ACC112 (cell line): ENCODE results near the gene GALNT1.
"Not testable (repeated sequence)": the region's sequence is repeated elsewhere in the genome, so short reads cannot be mapped to it uniquely, and the experiment has no call there.

ENCODE experiments used
- H2AFZ ChIP-seq: fragments of 200-600 bp; sonication (generic); one replicate; pipeline ENCODE4 v1.6.0; 2017; ENCODE audit warnings: antibody characterized with exemption, low read length; ENCODE audit not compliant: unreplicated experiment
- H3K27ac ChIP-seq: fragments of 200-600 bp; sonication (generic); 2 replicates; pipeline ENCODE4 v1.5.1; 2014; ENCODE audit warnings: low read depth, mild to moderate bottlenecking, antibody characterized with exemption, low read length, moderate library complexity
- H3K27me3 ChIP-seq: fragments of 200-600 bp; sonication (generic); 2 replicates; pipeline ENCODE4 v1.6.1; 2014; ENCODE audit warnings: mild to moderate bottlenecking, antibody characterized with exemption, low read length, moderate library complexity, mixed read lengths; ENCODE audit not compliant: insufficient read depth
- H3K36me3 ChIP-seq: fragments of 200-600 bp; sonication (generic); 2 replicates; pipeline ENCODE4 v1.6.1; 2016; ENCODE audit warnings: mild to moderate bottlenecking, antibody characterized with exemption, low read length, moderate library complexity, mixed read lengths; ENCODE audit not compliant: insufficient read depth
- H3K4me1 ChIP-seq: fragments of 200-600 bp; sonication (generic); one replicate; pipeline ENCODE4 v1.6.1; 2016; ENCODE audit warnings: low read length, mixed read lengths; ENCODE audit not compliant: insufficient read depth, unreplicated experiment, control insufficient read depth
- H3K4me3 ChIP-seq: fragments of 200-600 bp; sonication (generic); 2 replicates; pipeline ENCODE4 v1.5.1; 2014; ENCODE audit warnings: mild to moderate bottlenecking, low read depth, low read length
- H3K79me2 ChIP-seq: fragments of 200-600 bp; sonication (generic); one replicate; pipeline ENCODE4 v1.6.0; 2016; ENCODE audit warnings: low read length; ENCODE audit not compliant: control insufficient read depth, unreplicated experiment, insufficient read depth

The GALNT1 gene

GRCh38 chr18:35570182-35570581, 11.4 kb upstream of the GALNT1 start:
- H3K79me2 ChIP-seq, result no peaks in the 10 kb centered on the region
- no peak overlapping the region for H3K4me3 ChIP-seq
- H3K27ac ChIP-seq, result no peak overlapping the region
- H3K4me1 ChIP-seq, result no peaks in the 10 kb centered on the region
- H3K36me3 ChIP-seq, result no peaks in the 10 kb centered on the region
- no peaks in the 10 kb centered on the region for H3K27me3 ChIP-seq
- no peak overlapping the region for H2AFZ ChIP-seq

GRCh38 chr18:35571138-35571537, 10.4 kb upstream of the GALNT1 start:
- no peaks in the 10 kb centered on the region for H3K36me3 ChIP-seq
- no peaks in the 10 kb centered on the region for H3K4me1 ChIP-seq
- no peak overlapping the region for H3K4me3 ChIP-seq
- no peaks in the 10 kb centered on the region for H3K79me2 ChIP-seq
- H2AFZ ChIP-seq, result no peak overlapping the region
- H3K27ac ChIP-seq, result no peak overlapping the region
- no peaks in the 10 kb centered on the region for H3K27me3 ChIP-seq

- no peak overlapping the region for H3K4me3 ChIP-seq
- no peaks in the 10 kb centered on the region for H3K4me1 ChIP-seq
- H3K27me3 ChIP-seq, result no peaks in the 10 kb centered on the region
- H3K36me3 ChIP-seq, result no peaks in the 10 kb centered on the region
- H3K79me2 ChIP-seq, result no peaks in the 10 kb centered on the region
- no peak overlapping the region for H2AFZ ChIP-seq
- H3K27ac ChIP-seq, result no peak overlapping the region
These were observed 8.9 kb upstream of the GALNT1 start for GRCh38 chr18:35572644-35573043.

GRCh38 chr18:35573531-35573930, 8.0 kb upstream of the GALNT1 start:
- H3K79me2 ChIP-seq, result no peaks in the 10 kb centered on the region
- H3K27ac ChIP-seq, result no peak overlapping the region
- no peaks in the 10 kb centered on the region for H3K36me3 ChIP-seq
- no peak overlapping the region for H3K4me3 ChIP-seq
- no peaks in the 10 kb centered on the region for H3K4me1 ChIP-seq
- H3K27me3 ChIP-seq, result no peaks in the 10 kb centered on the region
- H2AFZ ChIP-seq, result no peak overlapping the region

- not testable (repeated sequence) for H3K36me3 ChIP-seq, H3K79me2 ChIP-seq, H3K4me3 ChIP-seq, H3K27ac ChIP-seq, H2AFZ ChIP-seq, H3K4me1 ChIP-seq, H3K27me3 ChIP-seq
These were observed 5.2 kb upstream of the GALNT1 start for GRCh38 chr18:35576240-35576845.

- H3K4me1 ChIP-seq, result no peaks in the 10 kb centered on the region
- no peak overlapping the region for H2AFZ ChIP-seq
- no peaks in the 10 kb centered on the region for H3K36me3 ChIP-seq
- H3K27ac ChIP-seq, result no peak overlapping the region
- peaks cover 5% of the 10 kb centered on the region for H3K79me2 ChIP-seq
- no peak overlapping the region for H3K4me3 ChIP-seq
- no peaks in the 10 kb centered on the region for H3K27me3 ChIP-seq
These were observed 4.3 kb upstream of the GALNT1 start for GRCh38 chr18:35577045-35577848.

GRCh38 chr18:35578481-35578880, 3.1 kb upstream of the GALNT1 start:
- Histone ChIP-seq H2AFZ (no peak overlapping the region), H3K27me3 (no peaks in the 10 kb centered on the region), H3K27ac (no peak overlapping the region), H3K79me2 (peaks cover 18% of the 10 kb centered on the region), H3K4me3 (no peak overlapping the region), H3K4me1 (peaks cover 9% of the 10 kb centered on the region), H3K36me3 (no peaks in the 10 kb centered on the region)

GRCh38 chr18:35578936-35579335, 2.6 kb upstream of the GALNT1 start:
- peaks cover 20% of the 10 kb centered on the region for H3K79me2 ChIP-seq
- no peak overlapping the region for H2AFZ ChIP-seq
- no peaks in the 10 kb centered on the region for H3K36me3 ChIP-seq
- no peak overlapping the region for H3K27ac ChIP-seq
- no peak overlapping the region for H3K4me3 ChIP-seq
- no peaks in the 10 kb centered on the region for H3K27me3 ChIP-seq
- peaks cover 11% of the 10 kb centered on the region for H3K4me1 ChIP-seq

- H2AFZ ChIP-seq, result peak overlapping the region; percentile 96
- H3K4me1 ChIP-seq, result peaks cover 11% of the 10 kb centered on the region
- no peaks in the 10 kb centered on the region for H3K27me3 ChIP-seq
- peaks cover 40% of the 10 kb centered on the region for H3K79me2 ChIP-seq
- H3K36me3 ChIP-seq, result peaks cover 10% of the 10 kb centered on the region
- peak overlapping the region; percentile 59 for H3K27ac ChIP-seq
- H3K4me3 ChIP-seq, result peak overlapping the region; percentile 87
These were observed 620 bp upstream of the GALNT1 start for GRCh38 chr18:35580701-35581539.

GRCh38 chr18:35581898-35582641, 530 bp downstream of the GALNT1 start:
- H3K79me2 ChIP-seq, result peaks cover 50% of the 10 kb centered on the region
- H2AFZ ChIP-seq, result peak overlapping the region; percentile 92

More at GRCh38 chr18:35581898-35582641, 530 bp downstream of the GALNT1 start:
- peaks cover 11% of the 10 kb centered on the region for H3K4me1 ChIP-seq
- no peaks in the 10 kb centered on the region for H3K27me3 ChIP-seq
- peaks cover 11% of the 10 kb centered on the region for H3K36me3 ChIP-seq
- peak overlapping the region; percentile 22; the same call in 1 of the 2 replicates for H3K27ac ChIP-seq
- H3K4me3 ChIP-seq, result peak overlapping the region; percentile 91
